Tibial artery (tissue), 4 donors: ENCODE measurements around the gene RNPS1.

Experiments
- DNase-seq, 2 donors: peaks; one replicate each; pipeline ENCODE4 v3.0.0-alpha.2; 2019
- H3K27ac ChIP-seq, 2 donors: fragments of 200-600 bp; sonication (generic) in 1 of 2; 1 replicate in 1 of 2; 2 replicates in 1 of 2; pipeline ENCODE4 v1.5.1; 2018 to 2019; ENCODE audit warnings: mild to moderate bottlenecking in 1 of 2
- H3K27me3 ChIP-seq, 2 donors: fragments of 200-600 bp; sonication (generic) in 1 of 2; one replicate each; pipeline versions ENCODE4 v1.5.1 to v1.6.0; 2016 to 2019
- H3K36me3 ChIP-seq, 3 donors: fragments of 200-600 bp; sonication (generic) in 2 of 3; one replicate each; pipeline ENCODE4 v1.5.1; 2016 to 2019; ENCODE audit warnings: mild to moderate bottlenecking in 2 of 3
- H3K4me1 ChIP-seq, 4 donors: fragments of 200-600 bp; sonication (generic) in 2 of 4; 1 replicate in 3 of 4; 2 replicates in 1 of 4; pipeline ENCODE4 v1.5.1; 2016 to 2019
- H3K4me3 ChIP-seq, 2 donors: fragments of 200-600 bp; sonication (generic) in 1 of 2; 1 replicate in 1 of 2; 2 replicates in 1 of 2; pipeline ENCODE4 v1.5.1; 2018 to 2019; ENCODE audit warnings: mild to moderate bottlenecking in 2 of 2
- H3K9me3 ChIP-seq, 3 donors: fragments of 200-600 bp; sonication (generic) in 1 of 3; one replicate each; pipeline ENCODE4 v1.5.1; 2016 to 2019
- intact Hi-C: fragments of 100-400 bp; cut with DNase I; formaldehyde crosslinking; loops from one replicate; pipeline ENCODE4 v1.15.0; 2023; ENCODE audit warnings: low total_unique reads
- TF ChIP-seq, protein P1 (sequence below), 2 experiments: fragments of 200-600 bp in 1 of 2; fragments of 450-650 bp in 1 of 2; IDR thresholded peaks; one replicate each; pipeline ENCODE4 v1.5.1; 2017 to 2019; ENCODE audit warnings: antibody characterized with exemption in 2 of 2, mild to moderate bottlenecking in 1 of 2, moderate library complexity in 1 of 2

RNPS1 gene

DNA sequence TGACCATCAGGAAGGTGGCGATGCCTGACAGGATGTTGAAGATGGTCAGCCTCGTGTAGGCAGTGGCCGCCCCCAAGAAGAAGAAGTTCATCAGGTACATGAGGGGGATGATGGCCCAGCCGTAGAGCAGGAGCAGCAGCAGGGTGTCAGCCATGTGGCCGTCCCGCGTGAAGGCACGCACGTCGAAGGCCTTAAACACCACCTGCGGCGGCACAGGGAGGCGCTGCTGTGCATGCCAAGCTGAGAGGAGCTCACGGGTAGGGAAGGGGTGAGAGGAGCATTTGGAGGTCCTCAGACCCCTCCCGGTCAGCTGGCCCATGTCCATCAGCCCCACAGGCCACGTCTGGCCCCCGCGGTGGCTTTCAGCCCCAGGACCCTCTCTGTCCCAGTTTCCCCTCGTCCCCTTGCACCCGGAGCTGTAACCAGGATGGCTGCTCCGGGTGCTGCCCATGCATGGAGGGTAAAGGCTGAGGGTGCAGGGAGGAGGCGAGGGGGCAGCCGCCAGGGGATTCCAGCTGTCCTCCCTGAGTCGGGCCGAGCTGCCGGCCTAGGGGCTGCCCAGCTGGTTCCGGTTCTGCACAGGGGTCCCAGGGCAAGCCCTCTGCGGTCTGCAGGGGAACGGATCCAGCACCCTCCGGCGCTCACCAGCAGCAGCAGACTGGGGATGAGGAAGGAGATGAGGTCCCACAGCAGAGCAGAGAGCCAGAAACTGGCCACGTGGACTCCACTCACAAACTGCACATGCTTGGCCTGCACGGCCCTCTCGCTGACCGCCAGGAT, 17.1 kb upstream of the RNPS1 start:
- Histone ChIP-seq H3K9me3 (no peaks in the 10 kb centered on the region), H3K36me3 (peaks cover 26 to 86% (median 67%) of the 10 kb centered on the region in 3 donors), H3K27me3 (no peaks in the 10 kb centered on the region), H3K27ac (no peak overlapping the region), H3K4me3 (no peak overlapping the region), H3K4me1 (no peaks in the 10 kb centered on the region)
- DNase-seq, result no peak
- intact Hi-C loops, result no loop called here
- TF ChIP-seq, protein P1, sequence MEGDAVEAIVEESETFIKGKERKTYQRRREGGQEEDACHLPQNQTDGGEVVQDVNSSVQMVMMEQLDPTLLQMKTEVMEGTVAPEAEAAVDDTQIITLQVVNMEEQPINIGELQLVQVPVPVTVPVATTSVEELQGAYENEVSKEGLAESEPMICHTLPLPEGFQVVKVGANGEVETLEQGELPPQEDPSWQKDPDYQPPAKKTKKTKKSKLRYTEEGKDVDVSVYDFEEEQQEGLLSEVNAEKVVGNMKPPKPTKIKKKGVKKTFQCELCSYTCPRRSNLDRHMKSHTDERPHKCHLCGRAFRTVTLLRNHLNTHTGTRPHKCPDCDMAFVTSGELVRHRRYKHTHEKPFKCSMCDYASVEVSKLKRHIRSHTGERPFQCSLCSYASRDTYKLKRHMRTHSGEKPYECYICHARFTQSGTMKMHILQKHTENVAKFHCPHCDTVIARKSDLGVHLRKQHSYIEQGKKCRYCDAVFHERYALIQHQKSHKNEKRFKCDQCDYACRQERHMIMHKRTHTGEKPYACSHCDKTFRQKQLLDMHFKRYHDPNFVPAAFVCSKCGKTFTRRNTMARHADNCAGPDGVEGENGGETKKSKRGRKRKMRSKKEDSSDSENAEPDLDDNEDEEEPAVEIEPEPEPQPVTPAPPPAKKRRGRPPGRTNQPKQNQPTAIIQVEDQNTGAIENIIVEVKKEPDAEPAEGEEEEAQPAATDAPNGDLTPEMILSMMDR (IDR thresholded peaks at IDR 0.05), result no peak

DNA sequence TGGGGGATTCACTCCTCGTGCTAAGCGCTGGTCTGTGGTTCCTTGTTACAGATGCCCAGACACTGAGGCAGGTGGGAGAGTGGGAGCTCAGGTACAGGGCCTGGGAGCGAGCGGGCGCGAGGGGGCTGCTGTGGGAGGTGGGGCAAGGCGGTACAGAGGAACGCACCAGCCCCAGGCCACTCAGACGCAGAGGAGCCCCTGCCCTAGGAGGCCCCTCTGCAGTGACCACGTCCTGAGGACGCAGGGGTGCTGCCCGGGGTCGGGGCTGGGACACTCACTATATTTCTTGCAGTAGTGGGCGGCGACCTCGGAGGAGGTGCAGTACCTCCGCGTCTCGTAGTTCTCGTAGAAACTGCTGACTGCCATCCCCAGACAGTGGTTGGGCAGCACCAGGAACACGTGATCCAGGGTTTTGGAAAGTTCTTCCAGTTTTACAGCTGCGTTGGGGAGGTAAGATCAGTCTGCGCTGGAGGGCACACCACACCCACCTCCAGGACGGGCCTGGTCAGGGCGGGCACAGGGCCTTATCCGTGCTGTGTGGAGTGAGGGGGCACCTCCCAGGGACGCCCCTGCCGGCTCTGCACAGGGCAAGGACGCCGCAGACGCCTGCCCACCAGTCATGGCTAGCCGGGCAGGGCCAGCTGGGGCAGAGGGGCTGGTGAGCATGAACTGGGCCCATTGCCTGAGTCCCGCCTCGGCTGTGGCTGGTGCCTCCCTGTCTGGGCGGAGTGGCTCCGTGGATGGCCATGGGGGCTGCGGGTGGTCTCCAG, 16.3 kb upstream of the RNPS1 start:
- no peak overlapping the region for H3K27ac ChIP-seq
- H3K36me3 ChIP-seq, result peaks cover 23 to 86% (median 67%) of the 10 kb centered on the region in 3 donors
- intact Hi-C loops, result no loop called here
- TF ChIP-seq, protein P1 (IDR thresholded peaks at IDR 0.05), result no peak
- no peaks in the 10 kb centered on the region for H3K9me3 ChIP-seq
- no peak for DNase-seq
- H3K27me3 ChIP-seq, result no peaks in the 10 kb centered on the region
- H3K4me3 ChIP-seq, result no peak overlapping the region
- no peaks in the 10 kb centered on the region for H3K4me1 ChIP-seq

DNA sequence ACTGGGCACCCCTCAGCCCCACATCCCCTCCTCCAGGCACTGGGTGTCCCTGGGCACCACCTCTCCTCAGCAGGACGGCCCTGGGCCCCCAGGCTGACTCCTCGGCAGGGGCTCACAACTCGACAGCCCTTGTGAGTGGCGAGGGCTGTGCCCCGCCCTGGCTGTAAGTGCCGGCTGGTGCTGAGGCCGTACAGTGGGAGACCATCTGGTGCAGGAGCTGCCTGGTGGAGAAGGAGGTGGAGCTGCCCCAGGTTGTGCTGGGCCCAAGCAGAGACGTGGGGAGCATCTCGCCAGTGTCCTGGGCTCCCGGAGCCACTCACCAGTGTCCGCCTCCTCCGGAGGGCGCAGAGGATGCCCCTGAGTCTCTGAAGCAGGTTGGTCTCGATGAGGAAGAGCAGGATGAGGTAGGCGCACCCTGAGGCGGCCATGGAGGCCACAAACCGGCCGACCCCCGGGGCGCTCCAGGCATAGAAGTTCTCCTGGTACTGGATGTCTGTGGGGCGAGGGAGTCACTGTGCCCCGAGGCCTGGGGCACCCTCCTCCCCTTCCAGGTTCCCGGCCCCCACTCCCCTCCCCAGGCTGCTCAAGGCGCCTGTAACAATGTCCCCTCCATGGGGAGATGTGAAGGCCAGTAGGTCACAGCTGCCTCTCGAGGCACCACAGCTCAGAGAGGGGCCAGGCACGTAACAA, 15.1 kb upstream of the RNPS1 start:
- no peaks in the 10 kb centered on the region for H3K9me3 ChIP-seq
- H3K27me3 ChIP-seq, result no peaks in the 10 kb centered on the region
- intact Hi-C loops, result no loop called here
- H3K4me3 ChIP-seq, result no peak overlapping the region
- H3K4me1 ChIP-seq, result no peaks in the 10 kb centered on the region
- no peak for DNase-seq
- no peak overlapping the region for H3K27ac ChIP-seq
- H3K36me3 ChIP-seq, result peaks cover 14 to 86% (median 64%) of the 10 kb centered on the region in 3 donors
- TF ChIP-seq, protein P1 (IDR thresholded peaks at IDR 0.05), result no peak

DNA sequence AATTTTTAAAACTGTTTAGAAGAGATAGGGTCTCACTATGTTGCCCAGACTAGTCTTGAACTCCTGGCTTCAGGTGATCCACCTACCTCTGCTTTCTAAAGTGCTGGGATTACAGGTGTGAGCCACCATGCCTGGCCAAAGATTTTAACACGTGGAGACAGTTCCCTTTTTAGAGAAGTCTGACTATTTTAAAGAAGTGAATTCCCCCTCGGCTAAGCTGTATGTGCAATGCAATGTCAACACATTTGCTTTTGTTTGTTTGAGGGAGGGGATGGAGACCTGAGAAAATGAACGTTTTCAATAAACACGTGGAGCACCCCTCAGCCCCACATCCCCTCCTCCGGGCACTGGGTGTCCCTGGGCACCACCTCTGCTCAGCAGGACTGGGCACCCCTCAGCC, 14.3 kb upstream of the RNPS1 start:
- H3K4me3 ChIP-seq, result no peak overlapping the region
- no peak overlapping the region for H3K27ac ChIP-seq
- H3K36me3 ChIP-seq, result peaks cover 14 to 86% (median 64%) of the 10 kb centered on the region in 3 donors
- no peaks in the 10 kb centered on the region for H3K9me3 ChIP-seq
- DNase-seq, result no peak
- H3K27me3 ChIP-seq, result no peaks in the 10 kb centered on the region
- intact Hi-C loops, result no loop called here
- TF ChIP-seq, protein P1 (IDR thresholded peaks at IDR 0.05), result no peak
- H3K4me1 ChIP-seq, result no peaks in the 10 kb centered on the region

DNA sequence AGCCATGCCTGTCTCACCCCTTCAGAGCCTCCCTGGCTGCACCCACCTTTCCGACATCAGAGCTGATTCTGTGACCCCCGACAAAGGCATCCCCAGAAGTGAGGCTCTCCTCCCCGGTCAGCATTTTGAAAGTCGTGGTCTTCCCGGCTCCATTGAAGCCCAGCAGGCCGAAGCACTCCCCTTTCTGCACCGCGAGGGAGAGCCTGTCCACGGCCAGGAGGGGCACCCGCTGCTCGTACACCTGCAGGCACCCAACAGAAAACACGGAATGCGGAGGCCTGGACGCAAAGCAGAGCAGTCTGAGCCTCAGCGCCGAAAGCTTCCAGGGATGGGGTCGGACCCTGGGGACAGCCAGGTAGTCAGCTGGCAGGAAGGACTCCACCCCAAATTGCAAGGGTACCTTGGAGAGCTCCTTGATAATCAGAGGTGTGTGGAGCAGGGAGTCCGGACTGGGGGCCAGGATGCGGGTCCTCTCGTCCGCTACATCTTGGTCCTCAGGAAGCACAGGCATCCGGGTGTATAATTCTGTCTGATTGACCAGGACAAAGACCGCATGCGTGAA, 13.1 kb upstream of the RNPS1 start:
- H3K4me3 ChIP-seq, result no peak overlapping the region
- no peaks in the 10 kb centered on the region for H3K9me3 ChIP-seq
- H3K27me3 ChIP-seq, result no peaks in the 10 kb centered on the region
- intact Hi-C loops, result no loop called here
- H3K27ac ChIP-seq, result no peak overlapping the region
- peaks cover 14 to 82% (median 61%) of the 10 kb centered on the region in 3 donors for H3K36me3 ChIP-seq
- TF ChIP-seq, protein P1 (IDR thresholded peaks at IDR 0.05), result no peak
- DNase-seq, result no peak
- no peaks in the 10 kb centered on the region for H3K4me1 ChIP-seq
